DMS53 treated with DMSO at 0.1 percent for 48 hours (cell line): ENCODE results near the gene EMILIN2.

Experiments
- DNase-seq: peaks from one replicate; lab custom pipeline; 2025; ENCODE audit not compliant: unreplicated experiment; lab: John Stamatoyannopoulos, UW

The EMILIN2 gene

GRCh38 chr18:2897448-2898185, 50.8 kb downstream of the EMILIN2 start:
- DNase-seq = no peak

- no peak for DNase-seq
Measured at GRCh38 chr18:2898186-2898640, 51.4 kb downstream of the EMILIN2 start.

- no peak for DNase-seq
Measured at GRCh38 chr18:2900684-2901422, 54.0 kb downstream of the EMILIN2 start.

- DNase-seq = no peak
Measured at GRCh38 chr18:2901423-2901985, 54.7 kb downstream of the EMILIN2 start.

- no peak for DNase-seq
Measured at GRCh38 chr18:2902327-2902726, 55.5 kb downstream of the EMILIN2 start.

GRCh38 chr18:2903006-2903405, 56.2 kb downstream of the EMILIN2 start:
- no peak for DNase-seq

- peak; percentile 72 for DNase-seq
Measured at GRCh38 chr18:2905854-2906703, 59.3 kb downstream of the EMILIN2 start.

GRCh38 chr18:2906704-2907549, 60.1 kb downstream of the EMILIN2 start:
- DNase-seq = peak; percentile 40

GRCh38 chr18:2907550-2908135, 60.8 kb downstream of the EMILIN2 start:
- DNase-seq = no peak

GRCh38 chr18:2908166-2908945, 61.5 kb downstream of the EMILIN2 start:
- no peak for DNase-seq

GRCh38 chr18:2908946-2909335, 62.1 kb downstream of the EMILIN2 start:
- DNase-seq = no peak

- no peak for DNase-seq
Measured at GRCh38 chr18:2909431-2910140, 62.8 kb downstream of the EMILIN2 start.

GRCh38 chr18:2910261-2910660, 63.5 kb downstream of the EMILIN2 start:
- DNase-seq = no peak

- DNase-seq = no peak
Measured at GRCh38 chr18:2910751-2911425, 64.1 kb downstream of the EMILIN2 start.

- DNase-seq = no peak
Measured at GRCh38 chr18:2911533-2911932, 64.7 kb downstream of the EMILIN2 start.

GRCh38 chr18:2912357-2913299, 65.8 kb downstream of the EMILIN2 start:
- no peak for DNase-seq
